Osteoblast (primary cell): ENCODE measurements around the gene SLAMF9. TPM values are rescaled to one million over a fixed set of nuclear protein-coding genes. Genes with fewer than 3 reads are reported as not detected.

Source experiments
- DNase-seq: peaks from one replicate; pipeline ENCODE4 v3.0.0; 2011; ENCODE audit warnings: low spot score, mixed read lengths; ENCODE audit not compliant: insufficient read length; ENCODE audit errors: missing footprints
- H2AFZ ChIP-seq: 2 replicates; pipeline ENCODE4 v1.6.0; 2011; ENCODE audit warnings: mild to moderate bottlenecking, low read length
- H3K27ac ChIP-seq: 2 replicates; pipeline ENCODE4 v1.5.1; 2011; ENCODE audit warnings: mild to moderate bottlenecking, low read depth, low read length, moderate library complexity
- H3K27me3 ChIP-seq: 2 replicates; pipeline ENCODE4 v1.6.0; 2012; ENCODE audit warnings: mild to moderate bottlenecking, control low read depth, inconsistent platforms, low read length, moderate library complexity; ENCODE audit not compliant: insufficient read depth
- H3K36me3 ChIP-seq: 2 replicates; pipeline ENCODE4 v1.5.1; 2011; ENCODE audit warnings: mild to moderate bottlenecking, low read length, control low read depth, moderate library complexity; ENCODE audit not compliant: insufficient read depth
- H3K4me1 ChIP-seq: 2 replicates; pipeline ENCODE4 v1.5.1; 2011; ENCODE audit warnings: mild to moderate bottlenecking, low read length, control low read depth, moderate library complexity; ENCODE audit not compliant: insufficient read depth
- H3K4me2 ChIP-seq: 2 replicates; pipeline ENCODE4 v1.6.0; 2011; ENCODE audit warnings: mild to moderate bottlenecking, low read length; ENCODE audit not compliant: insufficient read depth
- H3K4me3 ChIP-seq: fragments of 200-600 bp; sonication (generic); 3 replicates; pipeline ENCODE4 v1.5.1; 2012; ENCODE audit warnings: mild to moderate bottlenecking, low read length, inconsistent platforms; ENCODE audit not compliant: insufficient read depth
- H3K79me2 ChIP-seq: 2 replicates; pipeline ENCODE4 v1.6.0; 2012; ENCODE audit warnings: mild to moderate bottlenecking, low read length, control low read depth, inconsistent platforms; ENCODE audit not compliant: insufficient read depth
- H3K9me3 ChIP-seq: 2 replicates; pipeline ENCODE4 v1.5.1; 2011; ENCODE audit warnings: low read depth, low read length, control low read depth
- H4K20me1 ChIP-seq: 2 replicates; pipeline ENCODE4 v1.6.0; 2012; ENCODE audit warnings: mild to moderate bottlenecking, low read length, control low read depth; ENCODE audit not compliant: insufficient read depth
- total RNA-seq: library from RNA; depleted of rRNA; stranded (reverse); fragments of >200 nt; gene quantifications from 2 replicates; pipeline ENCODE4 v1.2.3, GENCODE V29; 2012
- TF ChIP-seq, protein P1 (sequence below): IDR thresholded peaks from 2 replicates; pipeline ENCODE4 v1.5.1; 2011; ENCODE audit warnings: mild to moderate bottlenecking, low read depth, low read length, moderate library complexity; ENCODE audit errors: extremely low read depth

Gene SLAMF9
- total RNA-seq, 1 donor = not detected

DNA sequence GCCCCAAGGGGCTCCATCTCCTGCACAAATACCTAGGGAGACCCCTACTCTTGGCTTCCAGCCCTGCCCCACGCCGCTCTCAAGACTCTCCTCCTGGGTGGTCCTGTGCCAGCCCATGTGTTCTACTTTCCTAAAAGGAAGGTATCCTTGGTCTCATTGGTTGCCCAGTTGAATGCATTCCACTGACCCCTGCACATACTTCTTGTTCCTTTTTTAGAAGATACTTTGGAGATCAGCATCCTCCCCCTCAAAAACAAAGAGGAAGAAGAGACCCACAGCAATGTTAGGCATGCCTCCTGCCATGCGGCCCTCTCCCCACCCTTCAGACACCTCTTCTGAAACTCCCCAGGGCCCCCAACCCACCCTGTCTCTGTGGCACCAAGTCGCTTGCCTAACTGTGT is 4.1 kb downstream of the SLAMF9 start:
- no peaks in the 10 kb centered on the region for H3K79me2 ChIP-seq
- no peak overlapping the region for H3K4me2 ChIP-seq
- no peak for DNase-seq
- no peaks in the 10 kb centered on the region for H3K36me3 ChIP-seq
- no peaks in the 10 kb centered on the region for H4K20me1 ChIP-seq
- peaks cover 2% of the 10 kb centered on the region for H3K27me3 ChIP-seq
- no peaks in the 10 kb centered on the region for H3K9me3 ChIP-seq
- H3K4me3 ChIP-seq = no peak overlapping the region
- H2AFZ ChIP-seq = no peak overlapping the region
- peaks cover 12% of the 10 kb centered on the region for H3K4me1 ChIP-seq
- no peak overlapping the region for H3K27ac ChIP-seq
- TF ChIP-seq, protein P1, sequence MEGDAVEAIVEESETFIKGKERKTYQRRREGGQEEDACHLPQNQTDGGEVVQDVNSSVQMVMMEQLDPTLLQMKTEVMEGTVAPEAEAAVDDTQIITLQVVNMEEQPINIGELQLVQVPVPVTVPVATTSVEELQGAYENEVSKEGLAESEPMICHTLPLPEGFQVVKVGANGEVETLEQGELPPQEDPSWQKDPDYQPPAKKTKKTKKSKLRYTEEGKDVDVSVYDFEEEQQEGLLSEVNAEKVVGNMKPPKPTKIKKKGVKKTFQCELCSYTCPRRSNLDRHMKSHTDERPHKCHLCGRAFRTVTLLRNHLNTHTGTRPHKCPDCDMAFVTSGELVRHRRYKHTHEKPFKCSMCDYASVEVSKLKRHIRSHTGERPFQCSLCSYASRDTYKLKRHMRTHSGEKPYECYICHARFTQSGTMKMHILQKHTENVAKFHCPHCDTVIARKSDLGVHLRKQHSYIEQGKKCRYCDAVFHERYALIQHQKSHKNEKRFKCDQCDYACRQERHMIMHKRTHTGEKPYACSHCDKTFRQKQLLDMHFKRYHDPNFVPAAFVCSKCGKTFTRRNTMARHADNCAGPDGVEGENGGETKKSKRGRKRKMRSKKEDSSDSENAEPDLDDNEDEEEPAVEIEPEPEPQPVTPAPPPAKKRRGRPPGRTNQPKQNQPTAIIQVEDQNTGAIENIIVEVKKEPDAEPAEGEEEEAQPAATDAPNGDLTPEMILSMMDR = no peak

DNA sequence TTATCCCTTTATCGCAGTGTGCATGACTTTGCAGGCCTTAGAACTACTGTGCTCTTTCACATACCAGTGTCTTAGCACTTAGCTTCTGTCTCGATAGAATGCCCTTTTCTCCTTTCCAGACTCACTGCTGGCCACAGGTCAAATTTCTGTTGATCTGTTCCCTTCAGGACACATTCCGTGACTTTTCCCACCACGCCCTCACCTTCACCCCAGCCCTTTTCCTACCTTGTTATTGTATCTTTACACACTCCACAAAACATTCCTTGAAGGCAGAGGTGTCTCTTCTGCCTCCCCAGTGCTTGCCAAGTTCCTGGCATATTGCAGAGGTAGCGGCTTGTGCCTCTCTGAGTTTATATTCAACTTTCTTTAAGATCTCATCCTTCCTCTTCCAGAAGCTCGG is 4.9 kb downstream of the SLAMF9 start:
- TF ChIP-seq, protein P1 = no peak
- H4K20me1 ChIP-seq = no peaks in the 10 kb centered on the region
- no peak overlapping the region for H2AFZ ChIP-seq
- H3K79me2 ChIP-seq = no peaks in the 10 kb centered on the region
- H3K9me3 ChIP-seq = no peaks in the 10 kb centered on the region
- peaks cover 11% of the 10 kb centered on the region for H3K4me1 ChIP-seq
- no peak for DNase-seq
- H3K4me2 ChIP-seq = no peak overlapping the region
- no peak overlapping the region for H3K4me3 ChIP-seq
- no peak overlapping the region for H3K27ac ChIP-seq
- no peaks in the 10 kb centered on the region for H3K36me3 ChIP-seq
- H3K27me3 ChIP-seq = peaks cover 10% of the 10 kb centered on the region

DNA sequence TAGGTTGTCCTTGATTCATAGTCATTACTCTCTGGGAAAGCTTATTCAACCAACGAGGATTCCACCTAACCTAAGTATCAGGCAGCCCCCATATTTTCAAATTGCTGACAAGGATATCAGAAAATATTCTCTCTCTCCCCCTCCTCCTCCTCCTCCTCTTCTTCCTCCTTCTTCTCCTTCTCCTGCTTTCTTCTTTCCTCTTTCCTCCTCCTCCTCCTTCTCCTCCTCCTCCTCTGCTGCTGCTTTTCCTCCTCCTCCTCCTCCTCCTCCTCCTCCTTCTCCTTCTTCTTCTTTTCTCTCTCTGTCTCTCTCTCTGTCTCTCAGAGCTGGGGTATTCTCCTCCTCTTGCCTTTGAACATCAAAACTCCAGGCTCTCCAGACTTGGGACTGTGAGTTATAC is 6.1 kb downstream of the SLAMF9 start:
- Histone ChIP-seq H3K4me2 (no peak overlapping the region), H3K4me3 (no peak overlapping the region), H3K9me3 (no peaks in the 10 kb centered on the region), H2AFZ (no peak overlapping the region), H4K20me1 (no peaks in the 10 kb centered on the region), H3K4me1 (peaks cover 6% of the 10 kb centered on the region), H3K27me3 (peaks cover 13% of the 10 kb centered on the region), H3K27ac (no peak overlapping the region), H3K36me3 (no peaks in the 10 kb centered on the region), H3K79me2 (no peaks in the 10 kb centered on the region)
- no peak for DNase-seq
- TF ChIP-seq, protein P1 = no peak

DNA sequence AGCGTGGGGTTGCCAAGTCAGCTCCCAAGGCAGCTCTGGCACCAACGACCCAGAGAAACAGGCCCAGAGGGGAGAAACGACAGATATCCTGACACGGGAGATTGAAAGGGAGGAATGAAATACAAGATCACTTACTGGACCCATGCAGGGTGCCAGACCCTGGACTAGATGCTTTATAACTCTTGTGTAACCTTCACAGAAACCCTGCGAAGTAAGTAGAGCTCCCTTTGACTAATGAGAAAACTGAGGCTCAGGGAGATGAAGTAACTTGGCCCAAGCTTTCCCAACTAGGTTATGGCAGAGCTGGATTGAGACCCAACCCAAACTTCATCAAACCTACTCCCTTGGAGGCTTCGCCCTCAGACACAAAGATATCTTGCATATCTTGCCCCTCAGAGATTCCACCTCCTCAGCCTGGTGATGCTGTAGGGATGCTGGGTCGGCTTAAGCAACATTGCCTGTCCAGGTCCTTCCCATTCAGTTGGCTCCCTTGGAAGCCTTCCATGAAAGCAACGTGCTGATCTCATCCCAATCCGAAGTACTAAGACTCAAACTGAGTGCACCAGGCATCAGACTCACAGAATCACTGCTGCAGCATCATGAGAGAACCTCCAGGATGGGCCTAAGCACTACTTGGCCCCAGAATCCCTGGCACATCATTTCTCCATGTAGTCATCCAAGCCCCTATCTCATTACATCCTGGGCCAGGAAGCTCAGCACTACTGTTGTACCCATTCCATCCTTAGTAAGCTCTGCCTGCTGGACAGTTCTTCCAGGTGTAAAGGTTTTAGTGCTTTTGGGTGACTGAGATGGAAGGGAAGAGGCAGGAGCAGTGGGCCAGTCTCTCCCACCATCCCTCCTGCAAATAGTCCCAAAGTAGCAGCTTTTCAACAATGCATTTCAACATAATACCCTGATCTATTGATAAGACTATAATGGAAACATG is 7.5 kb downstream of the SLAMF9 start:
- no peaks in the 10 kb centered on the region for H4K20me1 ChIP-seq
- peaks cover 16% of the 10 kb centered on the region for H3K27me3 ChIP-seq
- no peaks in the 10 kb centered on the region for H3K9me3 ChIP-seq
- no peak overlapping the region for H2AFZ ChIP-seq
- H3K4me2 ChIP-seq = peak overlapping the region; percentile 81
- H3K27ac ChIP-seq = no peak overlapping the region
- no peaks in the 10 kb centered on the region for H3K36me3 ChIP-seq
- peak; percentile 72 for DNase-seq
- H3K4me3 ChIP-seq = peak overlapping the region; percentile 67
- H3K4me1 ChIP-seq = peaks cover 6% of the 10 kb centered on the region
- no peaks in the 10 kb centered on the region for H3K79me2 ChIP-seq
- TF ChIP-seq, protein P1 = no peak
